Mammary epithelial cell (primary cell): ENCODE measurements around the gene ALKBH1.

Experiments
- CTCF ChIP-seq, 2 donors: IDR thresholded peaks in 1 of 2; conservative IDR thresholded peaks in 1 of 2; 2 replicates each; pipeline ENCODE4 v1.5.1; 2011 to 2012; ENCODE audit warnings: inconsistent platforms in 2 of 2, low read length in 2 of 2, mild to moderate bottlenecking in 2 of 2, control low read depth in 1 of 2, low read depth in 1 of 2; ENCODE audit not compliant: insufficient read depth in 1 of 2; ENCODE audit errors: extremely low read depth in 1 of 2
- EZH2 ChIP-seq: IDR thresholded peaks from 2 replicates; pipeline ENCODE4 v1.6.1; 2012; ENCODE audit warnings: low read length, inconsistent platforms, borderline replicate concordance

DNA sequence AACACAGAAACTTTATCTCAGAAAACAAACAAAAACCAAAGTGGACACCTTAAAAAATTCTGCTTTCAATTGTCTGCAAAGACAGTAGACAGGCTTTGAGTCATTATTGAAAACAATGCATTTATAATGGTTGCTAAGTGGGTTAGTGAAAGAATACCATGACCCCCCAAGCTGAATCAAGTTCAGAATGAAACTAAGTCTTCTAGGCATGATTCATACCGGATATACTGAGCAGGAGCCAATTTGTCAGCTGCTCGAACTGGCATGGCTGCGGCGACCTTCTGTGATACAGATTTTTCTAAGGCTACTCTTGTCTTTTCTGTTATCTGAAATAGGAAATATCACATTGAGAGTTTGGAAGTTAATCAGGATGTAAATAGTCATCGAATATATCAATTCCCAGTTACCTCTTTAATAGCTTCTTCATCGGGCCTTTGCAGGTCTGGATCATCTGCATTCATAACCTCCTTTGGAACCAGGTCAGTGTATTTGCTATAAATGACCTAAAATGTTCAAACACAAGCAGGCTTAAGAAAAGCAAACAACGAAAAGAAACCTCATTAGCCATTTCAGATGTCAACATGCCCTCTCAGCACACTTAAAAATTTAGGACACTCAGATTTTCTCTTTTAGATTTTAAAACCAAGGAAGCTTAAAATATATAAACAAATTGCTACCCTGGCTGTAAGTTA lies 30.9 kb upstream of the ALKBH1 start:
- TF ChIP-seq CTCF (conservative IDR thresholded peaks at IDR 0.05 in 1 of 2, IDR thresholded peaks at IDR 0.05 in 1 of 2; ENCODE audit: extremely low read depth in 1 of 2, insufficient read depth in 1 of 2, low read depth in 1 of 2, low read length in 2 of 2) (no peak), EZH2 (no peak)
